ENCODE measurements around the gene ANAPC13. TPM values are rescaled to one million over a fixed set of nuclear protein-coding genes. Genes with fewer than 3 reads are reported as not detected.

ANAPC13 gene
- total and polyA plus RNA-seq, 10 of the 15 experiments (the other 5 are each of a cell fraction or from before 2014, with no cell fraction given), result 34.9 to 139 (median 83.0) TPM

DNA sequence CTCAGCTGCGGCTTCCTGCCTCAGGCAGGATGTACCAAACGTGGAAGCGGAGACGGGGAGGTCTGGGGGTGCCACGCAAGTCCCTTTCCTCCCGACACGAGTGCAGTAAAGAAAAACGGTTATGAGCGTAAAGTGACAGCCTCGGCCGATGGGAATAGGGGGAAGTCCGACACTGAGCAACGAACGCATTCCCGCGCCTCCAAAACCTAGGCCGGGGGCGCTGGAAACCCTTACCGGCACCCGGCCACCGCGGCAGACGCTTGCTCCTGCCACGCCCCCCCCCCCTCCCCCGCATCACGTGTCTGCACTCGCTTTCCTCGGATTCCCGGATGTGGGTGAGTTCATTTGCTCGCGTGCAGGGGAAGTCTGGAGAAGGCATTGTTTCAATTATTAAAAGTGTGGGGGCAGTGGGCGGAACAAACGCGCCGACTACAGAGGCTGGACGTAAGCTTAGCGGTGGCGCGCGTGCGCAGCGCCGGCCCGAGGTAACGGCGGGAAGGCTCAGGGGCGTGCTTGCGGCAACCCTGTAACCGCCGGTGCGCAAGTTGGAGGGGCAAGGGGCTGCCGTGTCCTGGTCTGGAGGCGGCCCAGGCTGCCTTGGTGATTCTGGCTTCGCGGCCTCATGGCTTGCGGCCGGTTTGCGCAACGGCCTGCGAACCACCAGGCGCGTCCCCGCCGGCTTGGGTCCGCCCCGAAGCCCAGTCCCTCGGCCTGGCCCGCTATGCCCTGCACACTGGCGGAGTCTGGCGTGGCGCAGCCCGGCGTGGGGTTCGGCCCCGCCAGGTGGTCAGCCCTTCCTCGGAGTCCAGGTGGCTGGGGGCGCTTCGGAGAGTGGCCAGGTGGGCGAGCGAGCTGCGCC is at the start of gene ANAPC13, which contains the start of gene CEP63 (continued):
- TF ChIP-seq MEF2B (IDR thresholded peaks at IDR 0.05; ENCODE audit: partially characterized antibody, poor library complexity, severe bottlenecking) (peak; percentile 58), IRF5 (IDR thresholded peaks at IDR 0.05; ENCODE audit: borderline replicate concordance) (no peak), FOXK2 (IDR thresholded peaks at IDR 0.05) (peak; percentile 97), NFYB (IDR thresholded peaks at IDR 0.05; ENCODE audit: insufficient read depth, low read depth, low read length) (no peak; the same call in 1 of the 2 replicates), ZSCAN29 (IDR thresholded peaks at IDR 0.05) (peak; percentile 31; the same call in 1 of the 2 replicates), RAD51 (IDR thresholded peaks at IDR 0.05) (peak; percentile 94), RELB (IDR thresholded peaks at IDR 0.05; ENCODE audit: low read depth) (peak; percentile 99), MYC (IDR thresholded peaks at IDR 0.05; ENCODE audit: insufficient read depth, insufficient read length, insufficient replicate concordance, low read length, severe bottlenecking) (peak; percentile 67), NR2F1 (conservative IDR thresholded peaks at IDR 0.05) (peak; percentile 5), GATAD2B (conservative IDR thresholded peaks at IDR 0.05; ENCODE audit: low read depth) (peak; percentile 73), ELK1 (IDR thresholded peaks at IDR 0.05; ENCODE audit: low read depth, low read length) (no peak; the same call in none of the 2 replicates), LARP7 (IDR thresholded peaks at IDR 0.05) (peak; percentile 94), CEBPB (IDR thresholded peaks at IDR 0.05; ENCODE audit: borderline replicate concordance in 1 of 2, low read depth in 2 of 2, low read length in 2 of 2) (peak in 1 of 2 experiments; percentile 52; a peak in 1 of 4 replicates), GABPA (IDR thresholded peaks at IDR 0.05; ENCODE audit: low read depth) (peak; percentile 77), RAD21 (IDR thresholded peaks at IDR 0.05; ENCODE audit: insufficient read depth, low read depth, low read length) (no peak)
- TF ChIP-seq, protein P1, sequence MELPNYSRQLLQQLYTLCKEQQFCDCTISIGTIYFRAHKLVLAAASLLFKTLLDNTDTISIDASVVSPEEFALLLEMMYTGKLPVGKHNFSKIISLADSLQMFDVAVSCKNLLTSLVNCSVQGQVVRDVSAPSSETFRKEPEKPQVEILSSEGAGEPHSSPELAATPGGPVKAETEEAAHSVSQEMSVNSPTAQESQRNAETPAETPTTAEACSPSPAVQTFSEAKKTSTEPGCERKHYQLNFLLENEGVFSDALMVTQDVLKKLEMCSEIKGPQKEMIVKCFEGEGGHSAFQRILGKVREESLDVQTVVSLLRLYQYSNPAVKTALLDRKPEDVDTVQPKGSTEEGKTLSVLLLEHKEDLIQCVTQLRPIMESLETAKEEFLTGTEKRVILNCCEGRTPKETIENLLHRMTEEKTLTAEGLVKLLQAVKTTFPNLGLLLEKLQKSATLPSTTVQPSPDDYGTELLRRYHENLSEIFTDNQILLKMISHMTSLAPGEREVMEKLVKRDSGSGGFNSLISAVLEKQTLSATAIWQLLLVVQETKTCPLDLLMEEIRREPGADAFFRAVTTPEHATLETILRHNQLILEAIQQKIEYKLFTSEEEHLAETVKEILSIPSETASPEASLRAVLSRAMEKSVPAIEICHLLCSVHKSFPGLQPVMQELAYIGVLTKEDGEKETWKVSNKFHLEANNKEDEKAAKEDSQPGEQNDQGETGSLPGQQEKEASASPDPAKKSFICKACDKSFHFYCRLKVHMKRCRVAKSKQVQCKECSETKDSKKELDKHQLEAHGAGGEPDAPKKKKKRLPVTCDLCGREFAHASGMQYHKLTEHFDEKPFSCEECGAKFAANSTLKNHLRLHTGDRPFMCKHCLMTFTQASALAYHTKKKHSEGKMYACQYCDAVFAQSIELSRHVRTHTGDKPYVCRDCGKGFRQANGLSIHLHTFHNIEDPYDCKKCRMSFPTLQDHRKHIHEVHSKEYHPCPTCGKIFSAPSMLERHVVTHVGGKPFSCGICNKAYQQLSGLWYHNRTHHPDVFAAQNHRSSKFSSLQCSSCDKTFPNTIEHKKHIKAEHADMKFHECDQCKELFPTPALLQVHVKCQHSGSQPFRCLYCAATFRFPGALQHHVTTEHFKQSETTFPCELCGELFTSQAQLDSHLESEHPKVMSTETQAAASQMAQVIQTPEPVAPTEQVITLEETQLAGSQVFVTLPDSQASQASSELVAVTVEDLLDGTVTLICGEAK (IDR thresholded peaks at IDR 0.05; ENCODE audit: borderline replicate concordance), result peak; percentile 85; the same call in 1 of the 2 replicates
- TF ChIP-seq, protein P2, sequence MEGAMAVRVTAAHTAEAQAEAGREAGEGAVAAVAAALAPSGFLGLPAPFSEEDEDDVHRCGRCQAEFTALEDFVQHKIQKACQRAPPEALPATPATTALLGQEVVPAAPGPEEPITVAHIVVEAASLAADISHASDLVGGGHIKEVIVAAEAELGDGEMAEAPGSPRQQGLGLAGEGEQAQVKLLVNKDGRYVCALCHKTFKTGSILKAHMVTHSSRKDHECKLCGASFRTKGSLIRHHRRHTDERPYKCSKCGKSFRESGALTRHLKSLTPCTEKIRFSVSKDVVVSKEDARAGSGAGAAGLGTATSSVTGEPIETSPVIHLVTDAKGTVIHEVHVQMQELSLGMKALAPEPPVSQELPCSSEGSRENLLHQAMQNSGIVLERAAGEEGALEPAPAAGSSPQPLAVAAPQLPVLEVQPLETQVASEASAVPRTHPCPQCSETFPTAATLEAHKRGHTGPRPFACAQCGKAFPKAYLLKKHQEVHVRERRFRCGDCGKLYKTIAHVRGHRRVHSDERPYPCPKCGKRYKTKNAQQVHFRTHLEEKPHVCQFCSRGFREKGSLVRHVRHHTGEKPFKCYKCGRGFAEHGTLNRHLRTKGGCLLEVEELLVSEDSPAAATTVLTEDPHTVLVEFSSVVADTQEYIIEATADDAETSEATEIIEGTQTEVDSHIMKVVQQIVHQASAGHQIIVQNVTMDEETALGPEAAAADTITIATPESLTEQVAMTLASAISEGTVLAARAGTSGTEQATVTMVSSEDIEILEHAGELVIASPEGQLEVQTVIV (IDR thresholded peaks at IDR 0.05; ENCODE audit: borderline replicate concordance, partially characterized antibody), result peak; percentile 97
